Caki2 (cell line): ENCODE results near the gene PCYOX1L. TPM values are rescaled to one million over a fixed set of nuclear protein-coding genes. Genes with fewer than 3 reads are reported as not detected.

Experiments
- DNase-seq: peaks from one replicate; pipeline ENCODE4 v3.0.0-alpha.2; 2015; ENCODE audit warnings: low read depth
- in situ Hi-C: cut with HindIII; loops from 2 replicates; pipeline ENCODE4 v1.10.0; 2016; ENCODE audit warnings: low sequenced_read_pairs, low pct_unique_long_range_greater_than_20kb, mixed read lengths
- total RNA-seq: library from RNA; depleted of rRNA; stranded (reverse); fragments of >200 nt; shearing (Covaris generic); gene quantifications from 2 replicates; pipeline ENCODE4 v1.2.3, GENCODE V29; 2014; ENCODE audit warnings: low replicate concordance; rRNA removed

Gene PCYOX1L
- total RNA-seq, 1 experiment from 2014 or later: 7.3 TPM

DNA sequence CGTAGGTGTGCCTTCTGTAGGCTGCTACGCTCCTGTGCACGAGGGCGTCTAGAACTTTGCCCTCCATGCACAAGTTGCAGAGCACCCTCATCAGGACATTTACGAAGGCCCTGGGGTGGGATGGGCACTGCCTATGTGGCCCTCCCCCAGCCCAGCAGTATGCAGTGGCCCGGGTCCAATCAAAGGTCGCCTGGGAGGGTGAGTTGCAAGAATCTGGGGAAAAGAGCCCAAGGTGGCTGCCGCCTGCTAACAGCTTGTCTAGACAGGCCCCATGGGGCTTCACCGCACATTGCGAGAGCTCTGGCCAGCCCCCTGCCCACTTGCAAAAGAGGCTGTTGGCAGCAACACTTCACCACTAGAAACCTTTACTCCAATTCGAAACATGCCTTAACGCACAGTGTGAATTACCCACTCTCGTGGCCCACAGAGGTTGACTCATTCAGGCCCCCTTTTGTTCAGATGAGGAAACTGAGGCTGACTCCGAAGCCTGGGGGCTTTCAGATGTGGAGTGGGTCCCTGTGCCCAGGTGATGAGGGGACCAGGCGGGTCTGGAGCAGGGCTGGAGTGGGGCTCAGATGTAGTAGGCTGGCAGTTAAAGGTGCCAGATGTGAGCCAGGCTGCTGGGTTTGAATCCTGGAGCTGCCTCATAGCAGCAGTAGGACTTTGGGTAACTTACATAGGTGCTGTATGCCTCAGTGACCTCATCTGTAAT lies 53.0 kb downstream of the PCYOX1L start:
- no peak for DNase-seq
- in situ Hi-C loops: no loop called here

DNA sequence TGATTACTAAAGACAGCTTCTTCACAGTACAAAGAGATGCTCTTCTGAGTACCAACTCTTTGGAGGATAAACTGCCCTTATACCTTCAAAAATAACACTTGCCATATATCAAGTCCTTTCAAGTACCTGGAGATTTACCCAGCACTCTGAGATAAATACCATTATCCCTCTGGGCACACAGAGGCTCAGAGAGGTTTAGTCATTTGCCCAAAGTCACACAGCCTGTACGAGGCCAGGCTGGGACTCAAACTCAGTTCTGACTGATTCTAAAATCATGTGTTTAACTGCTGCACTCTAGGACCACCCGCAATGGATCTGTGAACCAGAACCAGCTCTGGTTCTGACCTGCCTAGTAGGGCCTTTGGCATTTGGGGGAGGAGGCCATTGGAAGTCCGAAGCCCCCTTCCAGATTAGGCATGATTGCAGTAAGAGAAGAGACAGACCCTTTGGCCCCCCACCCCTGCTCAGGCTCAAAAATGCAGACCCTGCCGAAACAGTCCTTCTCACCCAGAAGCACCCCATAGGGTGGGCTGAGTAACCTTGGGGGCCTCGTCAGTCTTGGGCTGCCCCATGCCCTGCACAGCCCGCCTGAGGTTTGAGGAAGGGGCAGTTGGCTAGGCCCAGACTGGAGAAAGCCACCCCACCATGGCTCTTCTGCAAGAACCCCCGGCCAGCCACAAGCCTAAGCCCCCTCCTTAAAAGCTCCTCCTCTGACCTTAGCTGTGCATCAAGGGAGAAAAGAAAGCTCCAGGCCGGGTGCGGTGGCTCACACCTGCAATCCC lies 54.1 kb downstream of the PCYOX1L start:
- in situ Hi-C loops: no loop called here

DNA sequence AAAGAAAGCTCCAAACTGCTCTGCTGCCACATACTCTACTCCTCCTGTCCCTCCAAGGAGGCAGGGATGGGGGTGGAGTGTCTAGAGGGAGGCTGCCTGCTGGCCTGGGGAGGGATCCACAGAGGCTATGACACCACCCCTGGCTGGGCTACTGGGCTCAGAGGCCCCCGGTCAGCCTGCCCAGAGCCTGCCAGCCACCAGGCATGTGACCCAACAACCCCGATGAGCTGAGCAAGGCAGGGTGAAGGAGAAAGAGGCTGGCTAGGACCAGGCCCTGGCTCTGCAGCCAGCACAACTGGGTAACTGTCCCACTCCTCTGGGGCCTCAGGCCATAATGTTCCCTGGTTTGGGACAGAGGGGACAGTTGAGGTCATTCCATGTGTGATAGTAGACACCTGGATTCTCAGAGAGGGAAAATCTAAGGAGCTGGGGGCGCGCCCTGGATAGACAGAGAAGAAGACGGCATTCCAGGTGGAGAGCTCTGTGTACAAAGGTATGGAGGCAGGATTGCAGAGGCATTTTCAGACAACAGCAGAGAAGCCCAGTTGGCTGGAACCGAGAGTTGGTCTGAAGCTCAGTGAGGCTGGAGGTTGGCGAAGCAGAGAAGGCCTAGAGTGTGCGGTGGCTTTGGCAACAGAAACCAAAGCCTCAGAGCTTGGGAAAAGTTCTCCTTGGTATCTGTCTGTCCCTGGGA lies 55.1 kb downstream of the PCYOX1L start:
- no peak for DNase-seq
- in situ Hi-C loops: no loop called here

More for the DNA sequence above, 54.1 kb downstream of the PCYOX1L start:
- no peak for DNase-seq

DNA sequence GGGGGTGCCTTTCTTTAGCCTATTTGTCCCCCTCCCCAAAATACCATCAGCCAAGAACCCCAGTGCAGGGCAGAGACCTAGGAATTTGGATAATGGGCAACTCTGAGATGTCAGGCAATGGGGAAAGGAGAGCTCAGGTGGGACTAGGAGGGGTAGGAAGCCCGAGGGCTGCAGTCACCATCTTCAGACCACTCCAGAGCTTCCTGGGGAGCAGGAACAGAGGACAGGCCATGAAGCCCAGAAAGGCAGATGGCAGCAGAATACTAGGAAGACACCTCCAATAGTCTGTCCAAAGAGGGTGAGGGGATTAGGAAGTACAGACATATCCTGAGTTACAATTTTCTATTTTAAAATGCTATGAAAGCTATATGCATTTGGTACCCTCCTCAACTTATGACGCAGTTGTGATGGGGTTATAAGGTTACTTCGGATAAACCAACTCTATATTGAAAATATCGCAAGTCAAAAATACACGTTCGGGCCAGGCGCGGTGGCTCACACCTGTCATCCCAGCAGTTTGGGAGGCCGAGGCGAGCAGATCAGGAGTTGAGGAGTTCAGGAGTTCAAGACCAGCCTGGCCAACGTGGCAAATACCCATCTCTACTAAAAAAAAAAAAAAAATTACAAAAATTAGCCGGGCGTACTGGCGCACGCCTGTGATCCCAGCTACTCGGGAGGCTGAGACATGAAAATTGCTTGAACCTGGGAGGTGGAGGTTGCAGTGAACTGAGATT lies 55.8 kb downstream of the PCYOX1L start:
- no peak for DNase-seq
- in situ Hi-C loops: no loop called here

DNA sequence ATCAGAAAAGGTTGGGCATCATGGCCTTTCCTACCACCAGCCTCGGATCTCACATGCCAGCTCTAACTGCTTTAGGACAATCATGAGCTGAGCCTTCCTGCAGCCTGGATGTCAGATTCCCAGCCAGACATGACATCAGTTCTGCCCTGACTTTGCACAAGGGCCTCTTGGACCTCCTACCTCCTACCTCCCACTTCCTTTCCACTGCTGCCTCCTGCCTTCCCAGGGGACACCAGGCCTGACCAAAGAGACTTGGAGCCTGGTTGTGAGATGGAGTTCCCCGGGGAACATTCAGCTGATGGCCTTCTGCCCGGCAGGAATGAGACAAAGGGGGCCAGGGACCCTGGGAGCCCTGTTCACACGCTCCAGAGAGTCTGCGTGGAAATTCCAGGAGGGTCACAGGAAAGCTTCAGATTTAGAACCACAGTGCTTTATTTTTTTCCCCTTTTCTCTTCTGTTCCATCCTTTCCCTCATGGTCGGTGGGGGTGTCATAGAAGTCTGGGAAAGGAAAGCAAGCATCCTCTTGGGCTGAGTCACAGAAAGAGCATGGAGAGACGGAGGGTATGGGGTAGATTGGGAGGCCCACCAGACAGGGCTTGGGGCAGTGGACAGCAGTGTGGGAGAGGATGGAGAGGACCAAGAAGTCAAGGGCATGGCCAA lies 56.7 kb downstream of the PCYOX1L start:
- in situ Hi-C loops: no loop called here
- no peak for DNase-seq

DNA sequence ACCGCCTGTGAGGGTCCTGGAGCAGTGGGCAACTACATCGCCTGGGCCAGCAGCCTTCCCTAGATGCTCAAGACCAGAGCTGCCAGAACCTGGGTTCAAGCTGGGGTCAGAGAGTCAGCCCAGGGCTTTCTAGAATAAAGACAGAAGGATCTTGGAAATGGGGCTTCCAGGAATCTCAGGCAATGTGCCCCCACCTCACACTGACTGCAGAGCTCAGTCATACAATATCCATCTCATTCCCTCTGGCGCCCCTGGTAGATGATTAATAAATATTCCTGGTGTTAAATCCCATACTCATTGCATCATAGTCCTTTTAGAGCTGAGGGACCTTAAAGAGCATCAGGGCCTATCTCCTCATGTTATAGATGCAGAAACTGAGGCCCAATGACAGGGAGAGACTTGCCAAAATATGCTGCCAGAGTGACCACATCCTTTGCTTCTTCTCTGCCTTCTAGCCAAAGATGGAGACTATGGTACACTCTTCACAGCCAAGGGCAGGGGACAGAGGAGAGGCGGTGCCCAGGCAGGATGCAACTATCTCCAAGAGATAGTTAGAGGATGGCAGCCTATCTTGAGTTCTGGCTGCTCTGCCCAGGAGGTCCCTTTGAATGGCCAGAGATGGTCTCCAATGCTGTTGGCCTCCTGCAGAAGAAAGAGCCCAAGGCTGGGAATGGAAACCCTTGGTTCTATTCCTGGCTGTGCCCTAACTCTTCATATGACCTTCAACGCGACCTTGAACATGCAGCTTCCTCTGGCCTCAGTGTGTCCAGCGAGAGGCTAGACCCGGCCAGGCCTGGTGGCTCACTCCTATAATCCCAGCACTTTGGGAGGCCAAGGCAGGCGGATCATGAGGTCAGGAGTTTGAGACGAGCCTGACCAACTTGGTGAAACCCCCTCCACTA lies 57.5 kb downstream of the PCYOX1L start:
- in situ Hi-C loops: no loop called here

DNA sequence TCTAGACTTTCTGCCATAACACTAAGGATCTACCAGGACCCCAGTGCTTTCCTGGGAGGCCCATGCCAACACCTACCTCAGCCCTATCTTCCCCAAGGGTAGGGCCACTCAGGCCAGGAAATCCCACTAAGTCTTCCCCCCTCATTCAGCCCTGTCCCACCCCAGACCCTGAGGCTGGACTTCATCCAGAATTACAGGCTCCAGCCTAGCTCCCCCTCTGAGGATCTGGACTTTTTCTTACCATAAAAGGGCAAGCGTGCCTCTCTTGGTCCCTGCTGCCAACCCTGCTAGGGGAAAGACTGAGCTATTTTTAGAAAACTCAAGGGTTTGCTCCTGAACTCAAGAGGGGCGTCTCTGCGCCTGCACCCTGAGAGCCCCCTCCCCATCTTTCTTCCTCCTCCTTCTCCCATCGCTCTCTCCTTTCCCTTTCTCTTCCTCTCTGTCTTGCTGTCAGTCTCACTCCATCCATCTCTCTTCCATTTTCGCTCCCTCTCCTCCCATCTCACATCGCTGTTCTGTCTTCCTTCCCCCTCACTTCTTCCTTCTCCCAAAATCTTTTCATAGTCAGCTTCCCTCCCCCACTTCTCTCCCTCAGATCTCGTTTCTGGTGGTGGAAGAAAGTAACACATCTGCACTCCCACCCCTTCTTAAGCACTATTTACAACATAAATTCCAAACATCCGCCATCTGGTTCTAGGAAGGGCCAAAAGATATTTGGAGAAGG lies 59.3 kb downstream of the PCYOX1L start:
- in situ Hi-C loops: no loop called here
- DNase-seq: no peak

More for the DNA sequence above, 57.5 kb downstream of the PCYOX1L start:
- no peak for DNase-seq

DNA sequence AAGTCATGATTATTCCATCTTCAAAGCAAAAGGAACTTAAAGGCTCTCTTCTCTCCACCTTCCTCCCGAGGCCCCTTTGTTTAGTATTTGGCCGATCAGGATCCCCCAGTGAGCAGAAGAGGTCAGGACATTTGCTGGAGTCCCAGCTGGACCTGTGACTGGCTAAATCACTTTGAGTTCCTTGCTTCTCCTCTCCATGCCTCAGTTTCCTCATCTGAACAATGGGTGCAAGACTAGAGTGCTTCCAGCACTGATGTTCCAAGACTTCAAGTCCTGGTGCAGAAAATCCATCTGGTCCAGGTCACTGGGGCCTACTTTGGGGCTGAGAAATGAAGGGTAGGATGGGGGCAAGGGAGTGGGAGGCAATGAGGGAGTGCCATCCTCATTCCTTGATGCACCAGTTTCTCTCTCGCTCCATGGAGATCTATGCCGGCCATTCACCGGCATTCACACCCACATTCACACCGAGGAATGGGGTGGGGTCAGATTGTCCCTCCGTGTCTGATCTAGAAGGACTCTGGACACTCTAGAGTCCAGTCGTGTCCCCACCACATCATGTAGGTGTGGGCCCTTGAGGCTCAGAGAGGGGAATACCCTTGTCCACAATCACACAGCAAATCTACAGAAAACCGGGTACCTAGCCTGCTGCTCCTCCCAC lies 60.0 kb downstream of the PCYOX1L start:
- DNase-seq: no peak
- in situ Hi-C loops: no loop called here

DNA sequence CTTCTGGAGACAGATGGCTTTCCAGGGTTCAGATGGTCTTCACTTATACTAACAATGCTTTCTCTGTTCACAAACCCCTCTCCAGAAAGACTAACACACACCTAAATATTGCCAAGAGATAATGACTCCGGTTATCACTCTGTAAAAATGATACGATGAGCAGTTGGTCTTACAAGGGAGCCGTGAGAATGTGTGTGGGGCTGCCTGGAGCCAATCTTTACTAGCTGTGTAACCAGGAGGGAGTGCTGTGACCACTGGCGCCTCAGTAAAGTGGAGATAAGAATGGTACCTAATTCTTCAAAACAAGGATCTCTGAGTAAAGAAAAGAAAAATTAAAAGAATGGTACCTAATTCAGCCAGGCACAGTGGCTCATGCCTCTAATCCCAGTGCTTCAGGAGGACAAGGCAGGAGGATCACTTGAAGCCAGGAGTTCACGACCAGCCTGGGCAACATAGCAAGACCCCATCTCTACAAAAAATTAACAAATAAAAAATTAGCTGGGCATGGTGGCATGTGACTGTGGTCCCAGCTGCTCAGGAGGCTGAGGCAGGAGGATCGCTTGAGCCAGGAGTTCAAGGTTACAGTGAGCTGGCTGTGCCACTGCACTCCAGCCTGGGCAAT lies 61.2 kb downstream of the PCYOX1L start:
- in situ Hi-C loops: no loop called here

More for the DNA sequence above, 61.2 kb downstream of the PCYOX1L start:
- DNase-seq: no peak

Other genes starting within 250 kb of the PCYOX1L start
- 10.4 and 13.1 TPM in 2 replicates for gene ABLIM3, start 216.6 kb upstream of the PCYOX1L start, total RNA-seq
- 1.3 and 3.6 TPM in 2 replicates for gene AFAP1L1, start 86.2 kb upstream of the PCYOX1L start, total RNA-seq
- 5.5 and 6.1 TPM in 2 replicates for gene GRPEL2, start 12.5 kb upstream of the PCYOX1L start, total RNA-seq
- gene IL17B, start 21.2 kb downstream of the PCYOX1L start, total RNA-seq: not detected in 2 replicates
- gene CSNK1A1, start 193.4 kb downstream of the PCYOX1L start, total RNA-seq: 123 and 199 TPM in 2 replicates
- 3.8 and 5.0 TPM in 2 replicates for gene ARHGEF37, start 223.5 kb downstream of the PCYOX1L start, total RNA-seq